ENCODE data around the gene CADM2. TPM values are rescaled to one million over a fixed set of nuclear protein-coding genes. Genes with fewer than 3 reads are reported as not detected.

The CADM2 gene
- total and polyA plus RNA-seq, 2 donors (not counting 3 experiments of a cell fraction or from before 2014, with no cell fraction given) = not detected

DNA sequence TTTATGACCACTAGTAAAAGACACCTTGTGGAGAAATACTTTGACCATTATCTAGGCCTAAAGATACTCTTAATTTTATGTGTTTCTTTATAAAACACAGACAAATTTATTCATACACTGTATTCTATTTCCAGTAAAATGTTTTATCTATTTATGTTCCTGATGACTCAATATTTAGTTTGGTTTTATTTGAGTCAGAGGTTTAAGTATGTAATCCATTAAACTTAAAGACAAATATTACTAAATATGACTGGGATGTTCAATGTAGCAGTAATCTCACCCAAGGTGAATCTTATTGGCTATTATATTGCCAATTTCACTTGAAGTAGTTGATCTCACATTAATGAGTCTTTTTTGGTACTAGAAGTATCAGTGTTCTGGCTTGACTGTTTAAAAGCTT lies 799.7 kb downstream of the CADM2 start:
- Histone ChIP-seq H3K36me3 (ENCODE audit: control insufficient read depth in 2 of 2, extremely low read depth in 1 of 2, insufficient read depth in 2 of 2, low read length in 2 of 2) (no peaks in the 10 kb centered on the region), H2AFZ (ENCODE audit: low read depth, low read length) (no peak overlapping the region), H3K4me3 (replicated peaks in 1 of 3; ENCODE audit: insufficient read depth in 1 of 3, low read depth in 1 of 3, low read length in 3 of 3) (no peak overlapping the region), H3K4me2 (ENCODE audit: insufficient read depth, low read length) (no peak overlapping the region), H3K4me1 (ENCODE audit: control insufficient read depth, extremely low read depth, insufficient read depth, low read length) (no peaks in the 10 kb centered on the region), H3K9me1 (replicated peaks; ENCODE audit: control insufficient read depth, extremely low read depth, insufficient read depth, low read length) (no peaks in the 10 kb centered on the region), H3K9ac (replicated peaks; ENCODE audit: extremely low read depth, insufficient read depth, low read length) (no peak overlapping the region), H3K9me3 (replicated peaks; ENCODE audit: control insufficient read depth, insufficient read depth, low read length) (no peaks in the 10 kb centered on the region), H3K27me3 (ENCODE audit: control insufficient read depth in 2 of 2, insufficient read depth in 2 of 2, low read length in 2 of 2) (no peaks in the 10 kb centered on the region), H3K79me2 (ENCODE audit: control insufficient read depth, insufficient read depth, low read length) (no peaks in the 10 kb centered on the region), H3K27ac (ENCODE audit: insufficient read depth, low read depth, low read length) (no peak overlapping the region), H4K20me1 (replicated peaks; ENCODE audit: control insufficient read depth, extremely low read depth, insufficient read depth, low read length) (no peaks in the 10 kb centered on the region)
- TF ChIP-seq FOS (IDR thresholded peaks at IDR 0.05; ENCODE audit: borderline replicate concordance, insufficient read depth, low read length) = no peak
- no peak for TF ChIP-seq GATA2 (IDR thresholded peaks at IDR 0.05; ENCODE audit: insufficient read depth, insufficient read length, low read depth, low read length)
- no peak for TF ChIP-seq JUN (IDR thresholded peaks at IDR 0.05; ENCODE audit: borderline replicate concordance, insufficient read depth, insufficient read length, low read depth)
- TF ChIP-seq EZH2 (IDR thresholded peaks at IDR 0.05; ENCODE audit: borderline replicate concordance, low read depth, low read length, severe bottlenecking) = no peak
- TF ChIP-seq, protein P1, sequence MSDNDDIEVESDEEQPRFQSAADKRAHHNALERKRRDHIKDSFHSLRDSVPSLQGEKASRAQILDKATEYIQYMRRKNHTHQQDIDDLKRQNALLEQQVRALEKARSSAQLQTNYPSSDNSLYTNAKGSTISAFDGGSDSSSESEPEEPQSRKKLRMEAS (IDR thresholded peaks at IDR 0.05; ENCODE audit: insufficient read depth, insufficient read length) = no peak
- TF ChIP-seq, protein P2, sequence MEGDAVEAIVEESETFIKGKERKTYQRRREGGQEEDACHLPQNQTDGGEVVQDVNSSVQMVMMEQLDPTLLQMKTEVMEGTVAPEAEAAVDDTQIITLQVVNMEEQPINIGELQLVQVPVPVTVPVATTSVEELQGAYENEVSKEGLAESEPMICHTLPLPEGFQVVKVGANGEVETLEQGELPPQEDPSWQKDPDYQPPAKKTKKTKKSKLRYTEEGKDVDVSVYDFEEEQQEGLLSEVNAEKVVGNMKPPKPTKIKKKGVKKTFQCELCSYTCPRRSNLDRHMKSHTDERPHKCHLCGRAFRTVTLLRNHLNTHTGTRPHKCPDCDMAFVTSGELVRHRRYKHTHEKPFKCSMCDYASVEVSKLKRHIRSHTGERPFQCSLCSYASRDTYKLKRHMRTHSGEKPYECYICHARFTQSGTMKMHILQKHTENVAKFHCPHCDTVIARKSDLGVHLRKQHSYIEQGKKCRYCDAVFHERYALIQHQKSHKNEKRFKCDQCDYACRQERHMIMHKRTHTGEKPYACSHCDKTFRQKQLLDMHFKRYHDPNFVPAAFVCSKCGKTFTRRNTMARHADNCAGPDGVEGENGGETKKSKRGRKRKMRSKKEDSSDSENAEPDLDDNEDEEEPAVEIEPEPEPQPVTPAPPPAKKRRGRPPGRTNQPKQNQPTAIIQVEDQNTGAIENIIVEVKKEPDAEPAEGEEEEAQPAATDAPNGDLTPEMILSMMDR (IDR thresholded peaks at IDR 0.05; ENCODE audit: extremely low read depth in 1 of 2, insufficient read depth in 1 of 2, low read depth in 1 of 2, low read length in 2 of 2) = no peak
- TF ChIP-seq POLR2AphosphoS5 (IDR thresholded peaks at IDR 0.05; ENCODE audit: insufficient read depth, low read depth, low read length) = no peak
- TF ChIP-seq MYC (IDR thresholded peaks at IDR 0.05; ENCODE audit: low read depth, low read length) = no peak
- no peak for TF ChIP-seq POLR2A (IDR thresholded peaks at IDR 0.05; ENCODE audit: low read depth, low read length)
- ChIA-PET CTCF (no interaction called here), POLR2A (no interaction called here)
- DNase-seq (ENCODE audit: low read depth, low spot score) = no peak
- no peak for FAIRE-seq
- intact Hi-C loops (cut with micrococcal nuclease) (no loop called here), dilution Hi-C loops (cut with MboI; ENCODE audit: extremely low pct_ligation_motif_present, low sequenced_read_pairs) (no loop called here)
- BruUV-seq (replicated peaks) = no TSS peak
